ENCODE results near the gene C2CD4C.
"Not testable (repeated sequence)": the region's sequence is repeated elsewhere in the genome, so short reads cannot be mapped to it uniquely, and the experiment has no call there.

C2CD4C gene

DNA sequence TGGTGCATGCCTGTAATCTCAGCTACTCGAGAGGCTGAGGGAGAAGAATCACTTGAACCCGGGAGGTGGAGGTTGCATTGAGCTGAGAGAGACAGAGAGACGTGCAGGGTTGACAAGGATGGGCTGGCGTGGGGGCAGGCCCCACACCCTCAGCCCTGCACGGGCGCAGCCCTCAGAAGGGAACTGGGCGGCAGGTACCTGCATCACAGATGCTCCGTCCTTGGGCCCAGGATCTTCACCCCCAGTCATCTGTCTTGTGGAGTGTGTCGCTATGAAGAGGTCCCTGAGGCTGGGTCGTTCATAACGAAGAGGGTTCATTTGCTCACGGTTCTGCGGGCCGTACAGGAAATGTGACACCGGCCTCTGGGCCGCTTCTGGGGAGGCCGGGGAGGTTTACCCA is 20.3 kb downstream of the C2CD4C start:
- no peak for TF ChIP-seq EZH2phosphoT487 (IDR thresholded peaks at IDR 0.05; ENCODE audit: borderline replicate concordance, low read length)
- TF ChIP-seq, protein P1, sequence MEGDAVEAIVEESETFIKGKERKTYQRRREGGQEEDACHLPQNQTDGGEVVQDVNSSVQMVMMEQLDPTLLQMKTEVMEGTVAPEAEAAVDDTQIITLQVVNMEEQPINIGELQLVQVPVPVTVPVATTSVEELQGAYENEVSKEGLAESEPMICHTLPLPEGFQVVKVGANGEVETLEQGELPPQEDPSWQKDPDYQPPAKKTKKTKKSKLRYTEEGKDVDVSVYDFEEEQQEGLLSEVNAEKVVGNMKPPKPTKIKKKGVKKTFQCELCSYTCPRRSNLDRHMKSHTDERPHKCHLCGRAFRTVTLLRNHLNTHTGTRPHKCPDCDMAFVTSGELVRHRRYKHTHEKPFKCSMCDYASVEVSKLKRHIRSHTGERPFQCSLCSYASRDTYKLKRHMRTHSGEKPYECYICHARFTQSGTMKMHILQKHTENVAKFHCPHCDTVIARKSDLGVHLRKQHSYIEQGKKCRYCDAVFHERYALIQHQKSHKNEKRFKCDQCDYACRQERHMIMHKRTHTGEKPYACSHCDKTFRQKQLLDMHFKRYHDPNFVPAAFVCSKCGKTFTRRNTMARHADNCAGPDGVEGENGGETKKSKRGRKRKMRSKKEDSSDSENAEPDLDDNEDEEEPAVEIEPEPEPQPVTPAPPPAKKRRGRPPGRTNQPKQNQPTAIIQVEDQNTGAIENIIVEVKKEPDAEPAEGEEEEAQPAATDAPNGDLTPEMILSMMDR (IDR thresholded peaks at IDR 0.05; ENCODE audit: low read depth, low read length, poor library complexity, severe bottlenecking), result no peak
- Histone ChIP-seq H4K20me1 (ENCODE audit: control insufficient read depth, insufficient read depth, low read depth, low read length) (no peaks in the 10 kb centered on the region), H3K4me3 (ENCODE audit: low read length) (no peak overlapping the region), H3K9me3 (ENCODE audit: control insufficient read depth, insufficient read depth, low read length) (peaks cover 44% of the 10 kb centered on the region; the same call in 1 of the 2 replicates), H3K4me2 (ENCODE audit: low read length) (no peak overlapping the region), H3F3A (ENCODE audit: control insufficient read depth, insufficient read depth) (0 out of 2 replicates have a peak, but pooled peaks cover 5% of the 10 kb centered on the region), H3K36me3 (ENCODE audit: control insufficient read depth, low read length) (no peaks in the 10 kb centered on the region), H3K9me2 (replicated peaks; ENCODE audit: control insufficient read depth, low read length) (no peaks in the 10 kb centered on the region), H3K4me1 (ENCODE audit: control insufficient read depth, low read length) (peaks cover 14% of the 10 kb centered on the region), H3K79me2 (ENCODE audit: control insufficient read depth, low read length) (no peaks in the 10 kb centered on the region), H3K27ac (ENCODE audit: low read depth, low read length) (no peak overlapping the region), H3K27me3 (ENCODE audit: control insufficient read depth, low read length) (no peaks in the 10 kb centered on the region)

DNA sequence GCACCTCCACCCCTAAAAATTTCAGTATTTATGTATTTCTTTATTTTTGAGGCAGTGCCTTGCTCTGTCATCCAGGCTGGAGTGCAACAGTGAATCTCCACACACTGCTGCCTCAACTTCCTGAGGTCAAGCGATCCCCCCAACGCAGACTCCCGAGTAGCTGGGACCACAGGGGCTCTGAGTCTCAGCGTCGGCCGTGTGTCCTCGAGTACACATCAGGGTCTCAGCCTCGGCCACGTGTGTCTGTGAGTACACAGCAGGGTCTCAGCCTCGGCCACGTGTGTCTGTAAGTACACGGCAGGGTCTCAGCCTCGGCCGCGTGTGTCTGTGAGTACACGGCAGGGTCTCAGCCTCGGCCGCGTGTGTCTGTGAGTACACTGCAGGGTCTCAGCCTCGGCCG is 21.2 kb downstream of the C2CD4C start:
- H3K27me3 ChIP-seq (ENCODE audit: control insufficient read depth, low read length), result no peaks in the 10 kb centered on the region
- H3K4me2 ChIP-seq (ENCODE audit: low read length), result no peak overlapping the region
- no peak overlapping the region for H3K4me3 ChIP-seq (ENCODE audit: low read length)
- no peaks in the 10 kb centered on the region for H4K20me1 ChIP-seq (ENCODE audit: control insufficient read depth, insufficient read depth, low read depth, low read length)
- no peaks in the 10 kb centered on the region for H3K36me3 ChIP-seq (ENCODE audit: control insufficient read depth, low read length)
- peaks cover 3% of the 10 kb centered on the region for H3F3A ChIP-seq (ENCODE audit: control insufficient read depth, insufficient read depth)
- no peaks in the 10 kb centered on the region for H3K9me2 ChIP-seq (replicated peaks; ENCODE audit: control insufficient read depth, low read length)
- H3K9me3 ChIP-seq (ENCODE audit: control insufficient read depth, insufficient read depth, low read length), result peaks cover 45% of the 10 kb centered on the region
- TF ChIP-seq EZH2phosphoT487 (IDR thresholded peaks at IDR 0.05; ENCODE audit: borderline replicate concordance, low read length), result no peak
- TF ChIP-seq, protein P1 (IDR thresholded peaks at IDR 0.05; ENCODE audit: low read depth, low read length, poor library complexity, severe bottlenecking), result no peak
- H3K27ac ChIP-seq (ENCODE audit: low read depth, low read length), result no peak overlapping the region
- peaks cover 23% of the 10 kb centered on the region for H3K4me1 ChIP-seq (ENCODE audit: control insufficient read depth, low read length)
- H3K79me2 ChIP-seq (ENCODE audit: control insufficient read depth, low read length), result no peaks in the 10 kb centered on the region

DNA sequence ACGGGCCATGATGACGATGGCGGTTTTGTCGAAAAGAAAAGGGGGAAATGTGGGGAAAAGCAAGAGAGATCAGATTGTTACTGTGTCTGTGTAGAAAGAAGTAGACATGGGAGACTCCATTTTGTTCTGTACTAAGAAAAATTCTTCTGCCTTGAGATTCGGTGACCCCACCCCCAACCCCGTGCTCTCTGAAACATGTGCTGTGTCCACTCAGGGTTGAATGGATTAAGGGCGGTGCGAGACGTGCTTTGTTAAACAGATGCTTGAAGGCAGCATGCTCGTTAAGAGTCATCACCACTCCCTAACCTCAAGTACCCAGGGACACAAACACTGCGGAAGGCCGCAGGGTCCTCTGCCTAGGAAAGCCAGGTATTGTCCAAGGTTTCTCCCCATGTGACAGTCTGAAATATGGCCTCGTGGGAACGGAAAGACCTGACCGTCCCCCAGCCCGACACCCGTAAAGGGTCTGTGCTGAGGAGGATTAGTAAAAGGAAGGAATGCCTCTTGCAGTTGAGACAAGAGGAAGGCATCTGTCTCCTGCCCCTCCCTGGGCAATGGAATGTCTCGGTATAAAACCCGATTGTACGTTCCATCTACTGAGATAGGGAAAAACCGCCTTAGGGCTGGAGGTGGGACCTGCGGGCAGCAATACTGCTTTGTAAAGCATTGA is 22.2 kb downstream of the C2CD4C start:
- not testable (repeated sequence) for H3K4me2 ChIP-seq (ENCODE audit: low read length); H3K4me3 ChIP-seq (ENCODE audit: low read length); H3K36me3 ChIP-seq (ENCODE audit: control insufficient read depth, low read length); H4K20me1 ChIP-seq (ENCODE audit: control insufficient read depth, insufficient read depth, low read depth, low read length); H3K79me2 ChIP-seq (ENCODE audit: control insufficient read depth, low read length); H3F3A ChIP-seq (ENCODE audit: control insufficient read depth, insufficient read depth); H3K27ac ChIP-seq (ENCODE audit: low read depth, low read length); H3K9me2 ChIP-seq (replicated peaks; ENCODE audit: control insufficient read depth, low read length); H3K27me3 ChIP-seq (ENCODE audit: control insufficient read depth, low read length)
- Histone ChIP-seq H3K9me3 (ENCODE audit: control insufficient read depth, insufficient read depth, low read length) (peaks cover 38% of the 10 kb centered on the region), H3K4me1 (ENCODE audit: control insufficient read depth, low read length) (peaks cover 26% of the 10 kb centered on the region)

DNA sequence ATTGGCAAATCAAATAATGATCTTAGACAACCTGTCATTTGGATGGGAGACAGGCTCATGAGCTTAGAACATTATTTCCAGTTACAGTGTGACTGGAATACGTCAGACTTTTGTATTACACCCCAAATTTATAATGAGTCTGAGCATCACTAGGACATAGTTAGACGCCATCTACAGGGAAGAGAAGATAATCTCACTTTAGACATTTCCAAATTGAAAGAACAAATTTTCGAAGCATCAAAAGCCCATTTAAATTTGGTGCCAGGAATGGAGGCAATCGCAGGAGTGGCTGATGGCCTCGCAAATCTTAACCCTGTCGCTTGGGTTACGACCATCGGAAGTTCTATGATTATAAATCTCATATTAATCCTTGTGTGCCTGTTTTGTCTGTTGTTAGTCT is 22.8 kb downstream of the C2CD4C start:
- not testable (repeated sequence) for H3K4me3 ChIP-seq (ENCODE audit: low read length); H3K4me2 ChIP-seq (ENCODE audit: low read length); H4K20me1 ChIP-seq (ENCODE audit: control insufficient read depth, insufficient read depth, low read depth, low read length); H3K36me3 ChIP-seq (ENCODE audit: control insufficient read depth, low read length); H3K27me3 ChIP-seq (ENCODE audit: control insufficient read depth, low read length); H3K9me2 ChIP-seq (replicated peaks; ENCODE audit: control insufficient read depth, low read length); H3K27ac ChIP-seq (ENCODE audit: low read depth, low read length); H3K79me2 ChIP-seq (ENCODE audit: control insufficient read depth, low read length); H3F3A ChIP-seq (ENCODE audit: control insufficient read depth, insufficient read depth)
- H3K9me3 ChIP-seq (ENCODE audit: control insufficient read depth, insufficient read depth, low read length), result peaks cover 32% of the 10 kb centered on the region
- H3K4me1 ChIP-seq (ENCODE audit: control insufficient read depth, low read length), result peaks cover 31% of the 10 kb centered on the region
